Thyroid gland (tissue), 4 donors: ENCODE data around the gene SNAPC3. TPM values are rescaled to one million over a fixed set of nuclear protein-coding genes. Genes with fewer than 3 reads are reported as not detected.

Experiments
- DNase-seq, 2 donors: peaks; one replicate each; pipeline ENCODE4 v3.0.0-alpha.2; 2019
- H3K27ac ChIP-seq, 3 donors: fragments of 200-600 bp; sonication (generic); 1 replicate in 2 of 3; 2 replicates in 1 of 3; pipeline ENCODE4 v1.5.1; 2016 to 2019; ENCODE audit warnings: mild to moderate bottlenecking in 1 of 3, moderate library complexity in 1 of 3
- H3K27me3 ChIP-seq: fragments of 200-600 bp; sonication (generic); one replicate; pipeline ENCODE4 v1.5.1; 2019
- H3K36me3 ChIP-seq, 2 donors: fragments of 200-600 bp; sonication (generic); one replicate each; pipeline ENCODE4 v1.5.1; 2016 to 2019
- H3K4me1 ChIP-seq, 2 donors: fragments of 200-600 bp; sonication (generic); one replicate each; pipeline ENCODE4 v1.5.1; 2017 to 2019
- H3K4me3 ChIP-seq, 3 donors: fragments of 200-600 bp; sonication (generic); replicated peaks in 1 of 3; 1 replicate in 2 of 3; 2 replicates in 1 of 3; pipeline ENCODE4 v1.5.1; 2016; ENCODE audit warnings: mild to moderate bottlenecking in 1 of 3
- H3K9me3 ChIP-seq: fragments of 200-600 bp; sonication (generic); one replicate; pipeline ENCODE4 v1.5.1; 2017
- POLR2A ChIP-seq, 2 donors: fragments of 450-650 bp; IDR thresholded peaks; one replicate each; pipeline ENCODE4 v1.6.1; 2017; ENCODE audit warnings: antibody characterized with exemption in 2 of 2, mild to moderate bottlenecking in 2 of 2, moderate library complexity in 1 of 2
- WGBS, 2 donors: methylation state at CpG; one replicate each; pipeline ENCODE4 v1.1.5; 2017; 5-methylcytosine and 5-hydroxymethylcytosine counted together
- intact Hi-C: fragments of 100-400 bp; cut with DNase I; formaldehyde crosslinking; loops from one replicate; pipeline ENCODE4 v1.15.1; 2023
- small RNA-seq: library from RNA; depleted of rRNA; stranded (forward); fragments of <200 nt; gene quantifications from one replicate; pipeline ENCODE3, GENCODE V24; 2016
- total RNA-seq, 4 donors: library from RNA; depleted of rRNA; stranded (reverse); fragments of >200 nt; gene quantifications; one replicate each; pipeline ENCODE4 v1.2.3, GENCODE V29; 2016
- TF ChIP-seq, protein P1 (sequence below), 6 experiments: fragments of 200-600 bp in 3 of 6; fragments of 450-650 bp in 3 of 6; sonication (generic) in 3 of 6; IDR thresholded peaks; one replicate each; pipeline ENCODE4 v1.5.1; 2016 to 2019; ENCODE audit warnings: antibody characterized with exemption in 6 of 6, mild to moderate bottlenecking in 2 of 6, inconsistent platforms in 1 of 6, moderate library complexity in 1 of 6

SNAPC3 gene
- total RNA-seq, 4 donors from 2014 or later = 32.4 to 51.3 (median 34.2) TPM

GRCh38 chr9:15510789-15511575, 88.3 kb downstream of the SNAPC3 start, which contains the start of gene PSIP1:
TSS of gene PSIP1 (minus strand) at chr9:15510970. CDS start at chr9:15510188, 782 bp downstream.
- 0 to 1% methylated on average over 38 to 45 of the region's 72 CpGs for WGBS, 2 donors
- DNase-seq = peak; percentile 58 to 71
- Histone ChIP-seq H3K27me3 (no peaks in the 10 kb centered on the region), H3K4me1 (peaks cover 4 to 10% of the 10 kb centered on the region in 2 donors), H3K27ac (peak within 1 kb of the TSS; percentile 82 to 96 (median 88)), H3K9me3 (no peaks in the 10 kb centered on the region), H3K4me3 (peak within 1 kb of the TSS; percentile 69 to 86 (median 86)), H3K36me3 (peaks cover 0 to 3% of the 10 kb centered on the region in 2 donors)
- intact Hi-C loops = no loop called here
- peak in 1 of 2 donors; percentile 79 for TF ChIP-seq POLR2A (IDR thresholded peaks at IDR 0.05)
- TF ChIP-seq, protein P1, sequence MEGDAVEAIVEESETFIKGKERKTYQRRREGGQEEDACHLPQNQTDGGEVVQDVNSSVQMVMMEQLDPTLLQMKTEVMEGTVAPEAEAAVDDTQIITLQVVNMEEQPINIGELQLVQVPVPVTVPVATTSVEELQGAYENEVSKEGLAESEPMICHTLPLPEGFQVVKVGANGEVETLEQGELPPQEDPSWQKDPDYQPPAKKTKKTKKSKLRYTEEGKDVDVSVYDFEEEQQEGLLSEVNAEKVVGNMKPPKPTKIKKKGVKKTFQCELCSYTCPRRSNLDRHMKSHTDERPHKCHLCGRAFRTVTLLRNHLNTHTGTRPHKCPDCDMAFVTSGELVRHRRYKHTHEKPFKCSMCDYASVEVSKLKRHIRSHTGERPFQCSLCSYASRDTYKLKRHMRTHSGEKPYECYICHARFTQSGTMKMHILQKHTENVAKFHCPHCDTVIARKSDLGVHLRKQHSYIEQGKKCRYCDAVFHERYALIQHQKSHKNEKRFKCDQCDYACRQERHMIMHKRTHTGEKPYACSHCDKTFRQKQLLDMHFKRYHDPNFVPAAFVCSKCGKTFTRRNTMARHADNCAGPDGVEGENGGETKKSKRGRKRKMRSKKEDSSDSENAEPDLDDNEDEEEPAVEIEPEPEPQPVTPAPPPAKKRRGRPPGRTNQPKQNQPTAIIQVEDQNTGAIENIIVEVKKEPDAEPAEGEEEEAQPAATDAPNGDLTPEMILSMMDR (IDR thresholded peaks at IDR 0.05) = peak in 2 of 6 experiments; percentile 35 to 45

Small RNA genes within 50 kb of the gene (small RNA-seq; reads per million reads assigned to genes)
- gene RNU6-319P = not detected

Other genes starting within 250 kb of the SNAPC3 start
- gene TTC39B, start 115.7 kb upstream of the SNAPC3 start, total RNA-seq = 10 to 100 TPM; 10.3 to 18.7 (median 11.3) TPM
- gene PSIP1, start 88.1 kb downstream of the SNAPC3 start, total RNA-seq = 100 to 1,000 TPM in 1 of 4 donors, 10 to 100 TPM in 3; 52.9 to 103 (median 62.7) TPM
- 1 to 10 TPM; 6.2 to 9.6 (median 7.8) TPM for gene CCDC171, start 130.2 kb downstream of the SNAPC3 start, total RNA-seq